B cell (primary cell): Measurements from ENCODE around the gene OR7C2. TPM values are rescaled to one million over a fixed set of nuclear protein-coding genes. Genes with fewer than 3 reads are reported as not detected.

Experiments
- ATAC-seq: fragments of 200-7000 bp; cut with Tn5 transposase; one replicate; pipeline ENCODE4 v1.10.0; 2021; ENCODE audit warnings: low read depth, mild to moderate bottlenecking, moderate number of reproducible peaks, moderate library complexity
- CTCF ChIA-PET: fragments of 350-600 bp; sonication (Branson Sonifier 250); formaldehyde crosslinking; loops from one replicate; lab custom pipeline; 2021; ENCODE audit warnings: antibody characterized with exemption, inconsistent platforms; lab: Charles Lee
- POLR2A ChIA-PET: fragments of 350-600 bp; sonication (Branson Sonifier 250); formaldehyde crosslinking; loops from one replicate; lab custom pipeline; 2021; ENCODE audit warnings: antibody characterized with exemption; lab: Charles Lee
- DNase-seq: peaks from one replicate; pipeline ENCODE4 v3.0.0; 2013
- H2AFZ ChIP-seq: 2 replicates; pipeline ENCODE4 v1.6.1; 2012; ENCODE audit warnings: mild to moderate bottlenecking, low read depth, low read length; ENCODE audit not compliant: insufficient read depth, poor library complexity, severe bottlenecking
- H3K27ac ChIP-seq, 2 donors: 1 replicate in 1 of 2; 2 replicates in 1 of 2; pipeline ENCODE4 v1.5.1; 2012 to 2013; ENCODE audit warnings: low read length in 2 of 2, mild to moderate bottlenecking in 2 of 2, moderate library complexity in 1 of 2
- H3K27me3 ChIP-seq, 4 experiments: fragments of 200-600 bp in 1 of 4; sonication (generic) in 1 of 4; replicated peaks in 1 of 4; 1 replicate in 2 of 4; 2 replicates in 2 of 4; pipeline versions ENCODE4 v1.6.1 to v1.7.0; 2013 to 2016; ENCODE audit warnings: low read length in 3 of 4, mild to moderate bottlenecking in 2 of 4, mixed read lengths in 1 of 4, moderate library complexity in 1 of 4; ENCODE audit not compliant: insufficient read depth in 4 of 4, control insufficient read depth in 3 of 4; ENCODE audit errors: control extremely low read depth in 1 of 4
- H3K36me3 ChIP-seq, 2 experiments: replicated peaks in 1 of 2; 1 replicate in 1 of 2; 2 replicates in 1 of 2; pipeline versions ENCODE4 v1.6.1 to v1.7.1; 2013; ENCODE audit warnings: low read length in 1 of 2; ENCODE audit not compliant: insufficient read depth in 2 of 2, control insufficient read depth in 1 of 2; ENCODE audit errors: control extremely low read depth in 1 of 2, extremely low read depth in 1 of 2
- H3K4me1 ChIP-seq, 2 donors: fragments of 200-600 bp in 1 of 2; sonication (generic) in 1 of 2; 1 replicate in 1 of 2; 2 replicates in 1 of 2; pipeline versions ENCODE4 v1.5.1 to v1.6.1; 2013 to 2017; ENCODE audit warnings: low read length in 2 of 2; ENCODE audit not compliant: control insufficient read depth in 2 of 2, insufficient read depth in 2 of 2
- H3K4me2 ChIP-seq: replicated peaks from 2 replicates; pipeline ENCODE3; 2012; ENCODE audit warnings: mild to moderate bottlenecking, low read depth, low read length; ENCODE audit not compliant: poor library complexity, severe bottlenecking
- H3K4me3 ChIP-seq, 5 experiments: fragments of 200-600 bp in 1 of 5; sonication (generic) in 1 of 5; 1 replicate in 3 of 5; 2 replicates in 2 of 5; pipeline versions ENCODE4 v1.5.1 to v1.7.0; 2011 to 2016; ENCODE audit warnings: low read length in 4 of 5, mild to moderate bottlenecking in 4 of 5, low read depth in 2 of 5, control low read depth in 1 of 5, moderate library complexity in 1 of 5; ENCODE audit not compliant: insufficient read depth in 1 of 5; ENCODE audit errors: control extremely low read depth in 1 of 5, extremely low read depth in 1 of 5
- H3K79me2 ChIP-seq: fragments of 200-600 bp; sonication (generic); one replicate; pipeline ENCODE4 v1.6.0; 2016; ENCODE audit warnings: low read length; ENCODE audit not compliant: control insufficient read depth, insufficient read depth
- H3K9ac ChIP-seq: fragments of 200-600 bp; sonication (generic); 2 replicates; pipeline ENCODE4 v1.6.1; 2017; ENCODE audit warnings: mild to moderate bottlenecking, low read length, moderate library complexity
- H3K9me3 ChIP-seq, 3 donors: one replicate each; pipeline versions ENCODE4 v1.6.1 to v1.7.1; 2013; ENCODE audit warnings: low read length in 2 of 3; ENCODE audit not compliant: control insufficient read depth in 2 of 3, insufficient read depth in 1 of 3; ENCODE audit errors: control extremely low read depth in 1 of 3
- H4K20me1 ChIP-seq: 2 replicates; pipeline ENCODE4 v1.6.0; 2012; ENCODE audit warnings: mild to moderate bottlenecking, low read length; ENCODE audit not compliant: insufficient read depth, control insufficient read depth, poor library complexity, severe bottlenecking
- H3K27ac Mint-ChIP-seq: one replicate; pipeline ENCODE4 v1.8.0; 2021; ENCODE audit warnings: mixed read lengths
- H3K27me3 Mint-ChIP-seq: one replicate; pipeline ENCODE4 v1.8.0; 2021; ENCODE audit warnings: mixed read lengths
- H3K4me1 Mint-ChIP-seq: one replicate; pipeline ENCODE4 v1.8.0; 2021; ENCODE audit warnings: mixed read lengths
- H3K4me3 Mint-ChIP-seq: one replicate; pipeline ENCODE4 v1.8.0; 2021; ENCODE audit warnings: mixed read lengths
- H3K9me3 Mint-ChIP-seq: one replicate; pipeline ENCODE4 v1.8.0; 2022; ENCODE audit warnings: mixed read lengths; ENCODE audit not compliant: insufficient read depth
- CTCF ChIP-seq: fragments of 200-600 bp; IDR thresholded peaks from one replicate; pipeline ENCODE4 v1.8.0; 2022; ENCODE audit warnings: antibody characterized with exemption, mild to moderate bottlenecking
- EZH2 ChIP-seq: IDR thresholded peaks from 2 replicates; pipeline ENCODE4 v1.6.1; 2012; ENCODE audit warnings: borderline replicate concordance, low read depth, mild to moderate bottlenecking, moderate library complexity, low read length; ENCODE audit not compliant: insufficient read depth, poor library complexity, severe bottlenecking
- WGBS: methylation state at CpG from one replicate; pipeline ENCODE4 v1.1.5; 2013; ENCODE audit warnings: missing lambda C conversion rate; ENCODE audit not compliant: insufficient coverage; 5-methylcytosine and 5-hydroxymethylcytosine counted together
- intact Hi-C: fragments of 100-400 bp; cut with micrococcal nuclease; formaldehyde crosslinking; loops from one replicate; pipeline ENCODE4 v1.10.0; 2022
- polyA plus RNA-seq: library from polyadenylated mRNA; depleted of rRNA; stranded (reverse); fragments of >200 nt; gene quantifications from 2 replicates; pipeline ENCODE4 v1.2.3, GENCODE V29; 2012
- total RNA-seq, 2 donors: library from RNA; stranded (reverse); fragments of 120-200 nt in 1 of 2; gene quantifications; 1 replicate in 1 of 2; 2 replicates in 1 of 2; pipeline versions ENCODE4 v1.2.3 to v1.2.4, GENCODE V29; 2013 to 2022

Gene OR7C2
- total and polyA plus RNA-seq, 2 donors (not counting 1 experiment from before 2014, with no cell fraction given), result not detected

GRCh38 chr19:14985133-14985532 is 43.8 kb downstream of the OR7C2 start:
- no peaks in the 10 kb centered on the region for H3K79me2 ChIP-seq
- no peak overlapping the region for H3K9ac ChIP-seq
- peaks cover 0 to 21% (median 2%) of the 10 kb centered on the region in 4 experiments for H3K27me3 ChIP-seq
- H3K4me3 Mint-ChIP-seq, result no peak overlapping the region
- H2AFZ ChIP-seq, result no peak overlapping the region
- peaks cover 2% of the 10 kb centered on the region for H3K4me1 Mint-ChIP-seq
- no peak for DNase-seq
- no peaks in the 10 kb centered on the region for H3K9me3 Mint-ChIP-seq
- no peak overlapping the region for H3K27ac ChIP-seq
- no peaks in the 10 kb centered on the region for H3K36me3 ChIP-seq
- intact Hi-C loops, result no loop called here
- no peak overlapping the region for H3K27ac Mint-ChIP-seq
- no peaks in the 10 kb centered on the region for H4K20me1 ChIP-seq
- peaks cover 36% of the 10 kb centered on the region for H3K27me3 Mint-ChIP-seq
- ChIA-PET CTCF (interaction anchor here (1.1 kb wide), 1 partner anchor 12 kb away, joined by 3 read pairs; no protein-coding TSS in a partner anchor), POLR2A (no interaction called here)
- 94% methylated on average over 4 of the region's 5 CpGs for WGBS
- H3K4me1 ChIP-seq, result peaks cover 0 to under 1% of the 10 kb centered on the region in 2 donors
- ATAC-seq, result no peak
- no peak overlapping the region for H3K4me3 ChIP-seq
- H3K4me2 ChIP-seq, result no peak overlapping the region
- H3K9me3 ChIP-seq, result no peaks in the 10 kb centered on the region
- TF ChIP-seq EZH2, result no peak
- TF ChIP-seq CTCF, result no peak

Other genes with a start within 250 kb of the OR7C2 start
- gene ADGRE2, start 162.9 kb upstream of the OR7C2 start, total RNA-seq, result 0.89 and 1.7 TPM in 2 replicates
- gene ADGRE2, start 162.9 kb upstream of the OR7C2 start, polyA plus RNA-seq, result 0.52 and 1.1 TPM in 2 replicates
- not detected in 2 replicates for gene OR7A5, start 106.3 kb upstream of the OR7C2 start, total RNA-seq
- not detected in 2 replicates for gene OR7A5, start 106.3 kb upstream of the OR7C2 start, polyA plus RNA-seq
- not detected in 2 replicates for gene OR7C1, start 106.3 kb upstream of the OR7C2 start, total RNA-seq
- not detected in 2 replicates for gene OR7C1, start 106.3 kb upstream of the OR7C2 start, polyA plus RNA-seq
- not detected in 2 replicates for gene OR7A10, start 92.6 kb upstream of the OR7C2 start, total RNA-seq
- not detected in 2 replicates for gene OR7A10, start 92.6 kb upstream of the OR7C2 start, polyA plus RNA-seq
- gene OR7A17, start 55.4 kb upstream of the OR7C2 start, total RNA-seq, result not detected in 2 replicates
- gene OR7A17, start 55.4 kb upstream of the OR7C2 start, polyA plus RNA-seq, result not detected in 2 replicates
- not detected in 2 replicates for gene SLC1A6, start 38.4 kb downstream of the OR7C2 start, total RNA-seq
- 0.25 TPM in 1 of 2 replicates, not detected in the other for gene SLC1A6, start 38.4 kb downstream of the OR7C2 start, polyA plus RNA-seq
- not detected in 2 replicates for gene CASP14, start 108.0 kb downstream of the OR7C2 start, total RNA-seq
- not detected in 2 replicates for gene CASP14, start 108.0 kb downstream of the OR7C2 start, polyA plus RNA-seq
- not detected in 2 replicates for gene OR1I1, start 140.7 kb downstream of the OR7C2 start, total RNA-seq
- not detected in 2 replicates for gene OR1I1, start 140.7 kb downstream of the OR7C2 start, polyA plus RNA-seq
- not detected in 2 replicates for gene SYDE1, start 165.9 kb downstream of the OR7C2 start, total RNA-seq
- not detected in 2 replicates for gene SYDE1, start 165.9 kb downstream of the OR7C2 start, polyA plus RNA-seq